ENCODE data around the gene TRIM56. TPM values are rescaled to one million over a fixed set of nuclear protein-coding genes. Genes with fewer than 3 reads are reported as not detected.
A peak's percentile ranks its signal among the peaks of the same experiment; 100 is the strongest.

The TRIM56 gene
- total RNA-seq, 5 donors from 2014 or later (not counting 1 experiment from before 2014, with no cell fraction given) = 47.2 to 80.9 (median 77.4) TPM

DNA sequence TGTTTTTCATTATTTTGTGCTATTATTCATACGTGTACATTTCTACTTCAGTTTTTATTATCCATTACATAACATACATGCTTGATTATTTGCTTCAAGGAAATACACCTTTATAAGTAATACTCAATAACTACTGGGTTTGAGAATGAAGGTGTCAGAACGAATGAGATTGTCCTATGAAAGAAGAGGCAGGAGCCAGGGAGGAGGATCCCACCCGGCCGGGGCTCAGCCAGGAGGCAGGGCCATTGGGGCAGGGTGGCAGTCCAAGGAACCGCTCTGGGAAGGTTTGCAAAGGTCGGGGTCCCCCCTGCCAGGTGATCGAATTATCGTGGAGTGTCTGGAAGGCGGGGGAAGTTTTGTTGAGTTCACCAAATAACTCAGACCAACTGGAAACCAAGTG is 9.1 kb downstream of the TRIM56 start:
- Mint-ChIP-seq H3K36me3 (peaks cover 14% of the 10 kb centered on the region), H3K27ac (no peak overlapping the region), H3K9me3 (no peaks in the 10 kb centered on the region), H3K4me1 (peaks cover 15 to 25% (median 16%) of the 10 kb centered on the region in 3 donors), H3K4me3 (no peak overlapping the region), H3K27me3 (no peaks in the 10 kb centered on the region)
- ChIA-PET CTCF (no interaction called here), POLR2A (no interaction called here)
- peaks cover 3 to 11% of the 10 kb centered on the region in 2 donors for H3K36me3 ChIP-seq (ENCODE audit: control insufficient read depth in 2 of 2, extremely low read depth in 1 of 2, insufficient read depth in 1 of 2, low read length in 1 of 2)
- ATAC-seq (replicated peaks in 1 of 4) = no peak
- no peak overlapping the region for H3K4me3 ChIP-seq (ENCODE audit: control insufficient read depth in 1 of 2, extremely low read depth in 1 of 2, low read length in 1 of 2)
- DNase-seq = no peak
- no peaks in the 10 kb centered on the region for H3K9me3 ChIP-seq
- no peak overlapping the region for H3K27ac ChIP-seq (ENCODE audit: low read length)
- WGBS (ENCODE audit: insufficient coverage) = 96% methylated on average over 6 of the region's 9 CpGs
- H3K4me1 ChIP-seq (ENCODE audit: control insufficient read depth in 1 of 2, extremely low read depth in 1 of 2, insufficient read depth in 2 of 2, low read length in 2 of 2) = peaks cover 0 to 14% of the 10 kb centered on the region in 2 experiments
- H3K27me3 ChIP-seq (replicated peaks in 1 of 2; ENCODE audit: control insufficient read depth in 2 of 2, extremely low read depth in 1 of 2, insufficient read depth in 2 of 2, low read length in 1 of 2) = peaks cover 0 to 1% of the 10 kb centered on the region in 2 experiments

DNA sequence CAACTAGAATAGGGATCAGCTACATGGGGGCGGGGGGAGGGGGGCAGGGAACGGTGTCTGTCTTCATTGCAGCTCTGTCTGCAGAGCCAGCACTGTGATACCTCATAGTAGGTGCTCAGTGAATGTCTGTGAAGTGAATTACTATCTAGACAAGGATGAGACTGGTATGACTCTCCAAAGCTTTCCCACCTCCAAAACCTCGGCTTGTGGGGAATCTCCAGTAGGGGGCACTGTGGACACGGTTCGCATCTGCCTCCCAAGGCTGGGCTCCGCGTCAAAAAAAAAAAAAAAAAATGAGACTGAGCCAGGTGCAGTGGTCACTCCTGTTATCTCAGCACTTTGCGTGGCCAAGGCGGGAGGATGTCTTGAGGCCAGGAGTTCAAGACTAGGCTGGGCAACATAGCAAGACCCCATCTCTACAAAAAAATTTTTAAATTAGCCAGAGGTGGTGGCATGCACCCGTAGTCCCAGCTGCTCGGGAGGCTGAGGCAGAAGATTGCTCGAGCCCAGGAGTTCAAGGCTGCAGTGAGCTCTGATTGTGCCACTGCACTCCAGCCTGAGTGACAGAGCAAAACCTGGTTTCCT is 9.6 kb downstream of the TRIM56 start:
- no peak overlapping the region for H3K27ac Mint-ChIP-seq
- DNase-seq = peak in 2 of 35 experiments; percentile 10 to 30
- Histone ChIP-seq H3K9me3 (no peaks in the 10 kb centered on the region), H3K27ac (ENCODE audit: low read length) (no peak overlapping the region), H3K4me3 (ENCODE audit: control insufficient read depth in 1 of 2, extremely low read depth in 1 of 2, low read length in 1 of 2) (no peak overlapping the region), H3K27me3 (replicated peaks in 1 of 2; ENCODE audit: control insufficient read depth in 2 of 2, extremely low read depth in 1 of 2, insufficient read depth in 2 of 2, low read length in 1 of 2) (peaks cover 0 to 6% of the 10 kb centered on the region in 2 experiments), H3K4me1 (ENCODE audit: control insufficient read depth in 1 of 2, extremely low read depth in 1 of 2, insufficient read depth in 2 of 2, low read length in 2 of 2) (peaks cover 0 to 10% of the 10 kb centered on the region in 2 experiments), H3K36me3 (ENCODE audit: control insufficient read depth in 2 of 2, extremely low read depth in 1 of 2, insufficient read depth in 1 of 2, low read length in 1 of 2) (peaks cover under 1 to 6% of the 10 kb centered on the region in 2 donors)
- H3K9me3 Mint-ChIP-seq = no peaks in the 10 kb centered on the region
- no peaks in the 10 kb centered on the region for H3K27me3 Mint-ChIP-seq
- peaks cover 10% of the 10 kb centered on the region for H3K36me3 Mint-ChIP-seq
- no peak for ATAC-seq (replicated peaks in 1 of 4)
- WGBS (ENCODE audit: insufficient coverage) = 80% methylated on average over 8 of the region's 12 CpGs
- ChIA-PET POLR2A (interaction anchor here in 1 of 2 donors (0.7 kb wide), 1 partner anchor 144 kb away, joined by 8 read pairs; no protein-coding TSS in a partner anchor), CTCF (no interaction called here)
- H3K4me3 Mint-ChIP-seq = no peak overlapping the region
- peaks cover 11 to 21% (median 15%) of the 10 kb centered on the region in 3 donors for H3K4me1 Mint-ChIP-seq

DNA sequence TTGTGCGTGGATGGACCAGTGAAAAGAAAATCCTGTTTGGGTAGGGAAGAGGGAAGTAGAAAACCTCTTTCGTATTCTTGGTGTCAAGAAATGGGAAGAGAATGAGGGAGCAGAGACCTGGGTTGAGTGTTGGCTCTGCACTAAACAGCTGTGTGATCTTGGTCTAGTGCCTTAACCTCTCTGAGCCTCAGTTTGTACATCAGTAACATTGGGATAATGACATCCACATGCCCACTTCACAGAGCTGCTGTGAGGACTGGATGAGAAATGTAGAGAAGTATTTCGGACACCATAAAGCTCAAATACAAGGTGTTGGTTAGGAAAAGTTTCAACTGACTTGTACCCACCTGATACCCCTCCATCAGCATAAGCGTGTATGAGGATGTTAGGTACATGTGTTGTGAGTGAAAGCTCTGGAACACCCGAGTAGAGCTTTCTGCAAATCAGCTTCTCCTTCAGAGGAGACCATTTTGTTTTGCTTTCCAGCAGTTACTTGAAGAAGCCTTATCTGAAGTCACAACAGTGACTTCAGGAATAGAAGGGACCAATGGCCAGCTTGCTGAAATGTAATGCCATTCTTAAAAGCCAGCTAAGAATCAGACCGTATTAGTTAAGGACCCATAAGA is 11.2 kb downstream of the TRIM56 start:
- Histone ChIP-seq H3K9me3 (no peaks in the 10 kb centered on the region), H3K27ac (ENCODE audit: low read length) (no peak overlapping the region), H3K27me3 (replicated peaks in 1 of 2; ENCODE audit: control insufficient read depth in 2 of 2, extremely low read depth in 1 of 2, insufficient read depth in 2 of 2, low read length in 1 of 2) (peaks cover 3 to 22% of the 10 kb centered on the region in 2 experiments), H3K4me1 (ENCODE audit: control insufficient read depth in 1 of 2, extremely low read depth in 1 of 2, insufficient read depth in 2 of 2, low read length in 2 of 2) (peaks cover 0 to 8% of the 10 kb centered on the region in 2 experiments), H3K4me3 (ENCODE audit: control insufficient read depth in 1 of 2, extremely low read depth in 1 of 2, low read length in 1 of 2) (no peak overlapping the region), H3K36me3 (ENCODE audit: control insufficient read depth in 2 of 2, extremely low read depth in 1 of 2, insufficient read depth in 1 of 2, low read length in 1 of 2) (no peaks in the 10 kb centered on the region)
- CTCF ChIA-PET = interaction anchor here in 1 of 2 donors (0.6 to 1.1 kb wide), 3 partner anchors 19 to 1463 kb away, joined by 3 to 5 read pairs (median 4); partner anchors contain the start of gene PLOD3
- Mint-ChIP-seq H3K4me1 (peaks cover 12 to 19% (median 14%) of the 10 kb centered on the region in 3 donors), H3K4me3 (no peak overlapping the region), H3K9me3 (no peaks in the 10 kb centered on the region), H3K27me3 (peaks cover 10% of the 10 kb centered on the region in 2 donors), H3K36me3 (peaks cover 3% of the 10 kb centered on the region), H3K27ac (no peak overlapping the region)
- 90% methylated on average over 3 of the region's 6 CpGs for WGBS (ENCODE audit: insufficient coverage)
- POLR2A ChIA-PET = interaction anchor here in 1 of 2 donors (0.5 to 0.6 kb wide), 2 partner anchors 45 to 225 kb away, joined by 7 to 8 read pairs; no protein-coding TSS in a partner anchor
- no peak for ATAC-seq (replicated peaks in 1 of 4)
- no peak for DNase-seq

DNA sequence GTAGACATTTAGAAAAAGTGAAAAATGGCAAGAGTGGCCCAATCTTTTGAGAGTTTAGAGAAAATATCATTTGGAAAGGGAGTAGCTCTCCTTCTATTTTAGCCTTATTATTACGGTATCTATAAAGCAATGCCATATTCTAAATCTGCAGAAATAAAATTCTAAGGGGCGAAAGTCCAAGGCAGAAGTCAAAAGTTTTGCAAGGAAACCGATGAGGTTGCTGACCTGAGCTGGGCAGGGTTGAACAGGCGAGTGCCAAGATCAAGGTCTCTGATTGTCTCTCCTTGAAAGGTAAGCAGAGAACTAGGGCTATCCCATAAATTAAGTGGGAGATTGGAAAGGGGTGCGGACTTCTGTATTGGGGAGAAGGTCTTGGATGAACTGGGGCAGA is 11.7 kb downstream of the TRIM56 start:
- CTCF ChIA-PET = interaction anchor here in 1 of 2 donors (0.6 to 1.1 kb wide), 3 partner anchors 20 to 1464 kb away, joined by 3 to 5 read pairs (median 4); partner anchors contain the start of gene PLOD3
- no peaks in the 10 kb centered on the region for H3K36me3 ChIP-seq (ENCODE audit: control insufficient read depth in 2 of 2, extremely low read depth in 1 of 2, insufficient read depth in 1 of 2, low read length in 1 of 2)

DNA sequence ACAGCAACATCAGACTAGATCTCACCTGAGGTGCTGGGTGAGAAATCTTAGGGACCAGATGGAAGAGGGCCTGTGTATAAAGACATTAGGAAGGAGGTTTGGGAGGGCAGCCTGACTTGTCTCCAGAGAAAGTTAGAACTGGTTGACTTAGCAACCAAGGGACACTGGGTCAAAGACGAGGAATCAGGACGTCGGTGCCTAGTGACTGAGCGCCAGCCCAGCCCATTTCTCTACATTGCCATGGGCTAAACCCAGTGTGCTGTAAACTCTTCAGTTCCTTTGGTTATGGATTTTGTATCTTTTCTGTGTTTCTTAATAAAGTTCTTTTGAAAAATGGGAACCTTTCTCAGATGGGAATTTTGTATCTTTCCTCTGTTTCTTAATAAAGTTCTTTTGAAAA is 12.3 kb downstream of the TRIM56 start:
- CTCF ChIA-PET = no interaction called here

More for the DNA sequence above, 11.7 kb downstream of the TRIM56 start:
- no peaks in the 10 kb centered on the region for H3K9me3 Mint-ChIP-seq
- H3K4me3 Mint-ChIP-seq = no peak overlapping the region
- POLR2A ChIA-PET = interaction anchor here in 1 of 2 donors (0.5 kb wide), 1 partner anchor 45 kb away, joined by 8 read pairs; no protein-coding TSS in a partner anchor
- H3K9me3 ChIP-seq = no peaks in the 10 kb centered on the region
- no peak overlapping the region for H3K4me3 ChIP-seq (ENCODE audit: control insufficient read depth in 1 of 2, extremely low read depth in 1 of 2, low read length in 1 of 2)
- H3K27me3 Mint-ChIP-seq = peaks cover 13 to 15% of the 10 kb centered on the region in 2 donors
- H3K4me1 ChIP-seq (ENCODE audit: control insufficient read depth in 1 of 2, extremely low read depth in 1 of 2, insufficient read depth in 2 of 2, low read length in 2 of 2) = peaks cover 0 to 8% of the 10 kb centered on the region in 2 experiments
- no peak overlapping the region for H3K27ac Mint-ChIP-seq
- H3K36me3 Mint-ChIP-seq = peaks cover 3% of the 10 kb centered on the region
- ATAC-seq (replicated peaks in 1 of 4) (no peak), DNase-seq (no peak)
- WGBS (ENCODE audit: insufficient coverage) = 92% methylated on average over 4 of the region's 5 CpGs
- peaks cover 3 to 27% of the 10 kb centered on the region in 2 experiments for H3K27me3 ChIP-seq (replicated peaks in 1 of 2; ENCODE audit: control insufficient read depth in 2 of 2, extremely low read depth in 1 of 2, insufficient read depth in 2 of 2, low read length in 1 of 2)
- no peak overlapping the region for H3K27ac ChIP-seq (ENCODE audit: low read length)
- H3K4me1 Mint-ChIP-seq = peaks cover 12 to 19% (median 14%) of the 10 kb centered on the region in 3 donors

DNA sequence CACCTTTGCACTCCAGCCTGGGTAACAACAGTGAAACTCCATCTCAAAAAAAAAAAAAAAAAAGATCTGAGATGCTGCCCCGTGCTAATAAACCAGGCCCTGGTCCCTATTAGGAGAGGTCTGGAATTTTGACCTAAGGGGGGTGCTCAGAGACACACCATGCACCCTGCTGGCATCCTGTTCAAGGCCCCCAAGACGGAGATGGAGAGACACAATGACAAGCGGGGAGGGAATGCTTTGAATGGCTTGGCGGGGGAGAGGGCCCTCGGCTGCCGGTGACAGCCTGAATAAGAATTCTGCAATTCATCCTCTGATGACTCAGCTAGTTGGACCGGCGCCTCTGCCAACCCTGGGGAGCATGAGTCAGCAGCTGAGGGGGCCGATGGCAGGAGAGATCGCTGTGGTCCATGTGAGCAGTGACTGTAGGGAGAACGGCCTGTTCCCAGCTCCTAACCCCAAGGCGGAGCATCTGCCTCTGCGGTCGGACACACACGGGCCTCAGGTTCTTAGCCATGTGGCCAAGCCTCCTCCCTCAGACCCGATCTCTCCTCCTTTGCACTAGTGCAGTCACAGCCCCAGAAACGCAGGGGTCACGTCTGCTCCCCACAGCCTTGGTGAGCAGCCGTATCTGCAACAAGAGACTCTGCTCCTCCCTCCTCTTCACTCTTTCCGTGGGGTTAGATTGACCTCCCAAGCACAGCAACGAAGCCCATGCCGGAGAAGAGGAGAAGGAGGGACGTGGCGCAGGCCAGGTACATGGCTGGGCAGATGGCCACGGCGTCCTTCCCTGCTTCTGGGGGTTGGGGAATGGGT is 14.9 kb downstream of the TRIM56 start:
- peaks cover 3 to 58% of the 10 kb centered on the region in 2 experiments for H3K27me3 ChIP-seq (replicated peaks in 1 of 2; ENCODE audit: control insufficient read depth in 2 of 2, extremely low read depth in 1 of 2, insufficient read depth in 2 of 2, low read length in 1 of 2)
- ATAC-seq (replicated peaks in 1 of 4) (peak in 3 of 4 experiments; percentile 24 to 61 (median 42)), DNase-seq (peak in 8 of 35 experiments; percentile 7 to 35 (median 14))
- Mint-ChIP-seq H3K4me3 (no peak overlapping the region), H3K4me1 (peaks cover 6 to 13% (median 8%) of the 10 kb centered on the region in 3 donors), H3K9me3 (no peaks in the 10 kb centered on the region), H3K27ac (no peak overlapping the region), H3K27me3 (peaks cover 33 to 44% of the 10 kb centered on the region in 2 donors), H3K36me3 (no peaks in the 10 kb centered on the region)
- ChIA-PET POLR2A (no interaction called here), CTCF (interaction anchor here in 1 of 2 donors (0.5 to 0.7 kb wide), 2 partner anchors 154 to 380 kb away, joined by 3 to 5 read pairs; no protein-coding TSS in a partner anchor)
- H3K27ac ChIP-seq (ENCODE audit: low read length) = no peak overlapping the region
- no peak overlapping the region for H3K4me3 ChIP-seq (ENCODE audit: control insufficient read depth in 1 of 2, extremely low read depth in 1 of 2, low read length in 1 of 2)
- H3K36me3 ChIP-seq (ENCODE audit: control insufficient read depth in 2 of 2, extremely low read depth in 1 of 2, insufficient read depth in 1 of 2, low read length in 1 of 2) = no peaks in the 10 kb centered on the region
- peaks cover 0 to 8% of the 10 kb centered on the region in 2 experiments for H3K4me1 ChIP-seq (ENCODE audit: control insufficient read depth in 1 of 2, extremely low read depth in 1 of 2, insufficient read depth in 2 of 2, low read length in 2 of 2)
- H3K9me3 ChIP-seq = no peaks in the 10 kb centered on the region
- 8% methylated on average over 15 of the region's 26 CpGs for WGBS (ENCODE audit: insufficient coverage)

More for the DNA sequence above, 12.3 kb downstream of the TRIM56 start:
- H3K36me3 ChIP-seq (ENCODE audit: control insufficient read depth in 2 of 2, extremely low read depth in 1 of 2, insufficient read depth in 1 of 2, low read length in 1 of 2) = no peaks in the 10 kb centered on the region
- Mint-ChIP-seq H3K27ac (no peak overlapping the region), H3K9me3 (no peaks in the 10 kb centered on the region), H3K36me3 (peaks cover 3% of the 10 kb centered on the region), H3K27me3 (peaks cover 14 to 18% of the 10 kb centered on the region in 2 donors), H3K4me3 (no peak overlapping the region), H3K4me1 (peaks cover 12 to 19% (median 14%) of the 10 kb centered on the region in 3 donors)
- no peak overlapping the region for H3K27ac ChIP-seq (ENCODE audit: low read length)
- POLR2A ChIA-PET = no interaction called here
- H3K4me1 ChIP-seq (ENCODE audit: control insufficient read depth in 1 of 2, extremely low read depth in 1 of 2, insufficient read depth in 2 of 2, low read length in 2 of 2) = peaks cover 0 to 8% of the 10 kb centered on the region in 2 experiments
- WGBS (ENCODE audit: insufficient coverage) = 75% methylated on average over 4 of the region's 4 CpGs
- H3K9me3 ChIP-seq = no peaks in the 10 kb centered on the region
- H3K4me3 ChIP-seq (ENCODE audit: control insufficient read depth in 1 of 2, extremely low read depth in 1 of 2, low read length in 1 of 2) = no peak overlapping the region
- no peak for ATAC-seq (replicated peaks in 1 of 4)
- peaks cover 3 to 33% of the 10 kb centered on the region in 2 experiments for H3K27me3 ChIP-seq (replicated peaks in 1 of 2; ENCODE audit: control insufficient read depth in 2 of 2, extremely low read depth in 1 of 2, insufficient read depth in 2 of 2, low read length in 1 of 2)
- no peak for DNase-seq
